HG02852 (cell line): ENCODE measurements around the gene ABLIM2.

Experiments
- ATAC-seq: cut with Tn5 transposase; IDR thresholded peaks from one replicate; pipeline ENCODE4 v1.9.1; 2021; ENCODE audit warnings: mild to moderate bottlenecking, moderate library complexity; ENCODE audit not compliant: unreplicated experiment

ABLIM2 gene

GRCh38 chr4:8158710-8159536 is at the start of gene ABLIM2:
Gene ABLIM2 (minus strand): TSS chr4:8158813. CDS start chr4:8158689, 124 bp downstream.
- peak; percentile 96 for ATAC-seq

GRCh38 chr4:8207314-8207713 is 48.7 kb upstream of the ABLIM2 start:
- ATAC-seq = no peak

- ATAC-seq = no peak
Measured at GRCh38 chr4:8205749-8206611, 47.4 kb upstream of the ABLIM2 start.

GRCh38 chr4:8205241-8205707 is 46.7 kb upstream of the ABLIM2 start:
- ATAC-seq = no peak

- no peak for ATAC-seq
Measured at GRCh38 chr4:8204576-8205227, 46.1 kb upstream of the ABLIM2 start.

GRCh38 chr4:8203817-8204216 is 45.2 kb upstream of the ABLIM2 start:
- no peak for ATAC-seq

- ATAC-seq = no peak
Measured at GRCh38 chr4:8203052-8203401, 44.4 kb upstream of the ABLIM2 start.

GRCh38 chr4:8202108-8203051 is 43.8 kb upstream of the ABLIM2 start:
- no peak for ATAC-seq

- ATAC-seq = peak; percentile 46
Measured at GRCh38 chr4:8201321-8201781, 42.7 kb upstream of the ABLIM2 start.

- no peak for ATAC-seq
Measured at GRCh38 chr4:8200302-8200975, 41.8 kb upstream of the ABLIM2 start.

GRCh38 chr4:8199594-8200301 is 41.1 kb upstream of the ABLIM2 start:
- ATAC-seq = no peak

- peak; percentile 75 for ATAC-seq
Measured at GRCh38 chr4:8198906-8199593, 40.4 kb upstream of the ABLIM2 start, which contains the start of gene SH3TC1. Gene SH3TC1 (plus strand): TSS chr4:8199290. CDS start chr4:8205195, 5,905 bp downstream.

GRCh38 chr4:8198206-8198905 is 39.7 kb upstream of the ABLIM2 start:
- no peak for ATAC-seq

- ATAC-seq = no peak
Measured at GRCh38 chr4:8197521-8197920, 38.9 kb upstream of the ABLIM2 start.

GRCh38 chr4:8195841-8196458 is 37.3 kb upstream of the ABLIM2 start:
- no peak for ATAC-seq

GRCh38 chr4:8195431-8195830 is 36.8 kb upstream of the ABLIM2 start:
- no peak for ATAC-seq
